ENCODE measurements around the gene WDR4. TPM values are rescaled to one million over a fixed set of nuclear protein-coding genes. Genes with fewer than 3 reads are reported as not detected.
"Not testable (repeated sequence)": the region's sequence is repeated elsewhere in the genome, so short reads cannot be mapped to it uniquely, and the experiment has no call there.

WDR4 gene
- total RNA-seq, 1 donor from 2014 or later: 49.7 TPM

DNA sequence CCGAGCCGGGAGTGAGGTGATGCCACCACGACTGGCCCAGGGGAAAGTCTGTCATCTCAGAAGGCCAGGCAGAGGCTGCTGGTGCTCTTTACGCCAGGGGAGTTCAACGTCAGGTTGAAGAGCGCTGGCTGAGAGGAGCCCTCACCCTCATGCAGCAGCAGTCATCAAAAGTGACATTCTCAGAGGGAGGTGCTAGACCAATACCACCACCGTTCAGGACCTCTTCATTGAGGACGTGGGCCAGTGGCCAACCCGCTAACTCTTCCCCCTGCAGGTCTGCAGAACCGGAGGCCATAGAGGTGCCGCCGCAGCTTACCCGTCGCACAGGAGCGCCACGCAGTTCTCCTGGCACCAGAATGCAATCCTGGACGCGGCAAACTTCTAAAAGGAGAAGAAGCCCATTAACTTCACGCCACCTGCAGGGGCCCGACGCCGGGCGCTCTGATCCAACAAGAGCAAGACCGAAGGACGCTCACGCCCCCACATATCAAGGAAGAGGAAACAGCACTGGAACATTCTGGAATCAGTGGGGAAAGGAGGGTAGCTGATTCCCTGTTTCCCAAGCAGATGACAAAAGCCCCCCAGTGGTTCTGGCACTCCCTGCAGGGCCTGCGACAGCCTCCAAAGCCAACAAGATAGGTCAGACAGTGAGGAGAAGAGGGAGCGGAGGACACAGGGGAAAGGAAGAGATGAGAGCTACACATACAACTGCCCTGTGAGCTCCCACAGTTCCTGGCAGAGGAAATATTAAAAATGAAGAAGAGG lies 24.9 kb downstream of the WDR4 start:
- intact Hi-C loops (cut with micrococcal nuclease): no loop called here

DNA sequence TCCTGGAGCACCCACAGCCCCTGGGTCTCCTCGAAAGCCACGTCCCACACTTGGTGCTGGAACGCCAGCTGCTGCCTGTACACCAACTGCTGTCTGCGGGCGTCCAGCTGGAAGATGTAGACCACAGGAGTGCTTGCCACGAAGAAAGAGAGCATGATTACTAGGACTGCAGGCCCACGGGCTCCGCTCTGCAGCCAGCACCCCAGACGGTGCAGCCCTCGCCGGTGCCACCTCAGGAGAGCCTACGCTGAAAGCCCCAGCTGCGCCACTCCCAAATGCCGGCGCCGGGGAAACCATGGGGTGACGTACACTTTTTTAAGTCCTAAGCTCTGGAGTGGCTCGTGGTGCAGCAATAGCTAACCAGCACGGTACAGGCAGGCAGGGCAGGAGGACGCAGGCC lies 25.7 kb downstream of the WDR4 start:
- intact Hi-C loops (cut with micrococcal nuclease): no loop called here

DNA sequence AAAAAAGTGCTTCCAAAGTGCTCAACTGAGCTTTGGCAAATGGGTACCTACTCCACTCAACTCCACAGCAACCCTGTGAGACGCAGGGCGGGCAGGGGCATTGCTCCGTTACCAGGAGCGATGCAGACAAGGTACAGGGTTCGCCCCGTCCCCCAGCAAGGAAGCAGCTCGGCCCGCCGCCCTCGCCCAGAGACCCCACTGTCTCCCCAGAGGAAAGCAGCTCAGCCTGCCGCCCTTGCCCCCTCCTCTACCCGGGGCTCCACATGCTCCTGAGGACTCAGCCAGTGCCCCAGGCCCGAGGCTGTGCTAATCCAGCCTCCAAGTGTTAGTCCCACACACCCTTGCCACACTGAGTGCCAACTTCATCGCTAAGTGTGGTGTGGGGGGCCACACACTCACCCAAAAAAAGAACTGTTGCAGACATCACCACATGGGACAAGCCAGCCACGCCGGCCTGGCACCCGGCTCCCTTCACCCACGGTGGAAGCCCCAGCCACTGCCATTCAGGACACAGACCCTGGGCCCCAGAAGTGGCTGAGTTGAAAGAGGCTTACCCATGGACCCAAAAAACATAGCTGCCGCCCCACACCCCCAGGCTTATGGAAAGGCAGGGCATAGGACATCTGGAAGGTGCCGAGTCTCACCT lies 26.3 kb downstream of the WDR4 start:
- intact Hi-C loops (cut with micrococcal nuclease): no loop called here

DNA sequence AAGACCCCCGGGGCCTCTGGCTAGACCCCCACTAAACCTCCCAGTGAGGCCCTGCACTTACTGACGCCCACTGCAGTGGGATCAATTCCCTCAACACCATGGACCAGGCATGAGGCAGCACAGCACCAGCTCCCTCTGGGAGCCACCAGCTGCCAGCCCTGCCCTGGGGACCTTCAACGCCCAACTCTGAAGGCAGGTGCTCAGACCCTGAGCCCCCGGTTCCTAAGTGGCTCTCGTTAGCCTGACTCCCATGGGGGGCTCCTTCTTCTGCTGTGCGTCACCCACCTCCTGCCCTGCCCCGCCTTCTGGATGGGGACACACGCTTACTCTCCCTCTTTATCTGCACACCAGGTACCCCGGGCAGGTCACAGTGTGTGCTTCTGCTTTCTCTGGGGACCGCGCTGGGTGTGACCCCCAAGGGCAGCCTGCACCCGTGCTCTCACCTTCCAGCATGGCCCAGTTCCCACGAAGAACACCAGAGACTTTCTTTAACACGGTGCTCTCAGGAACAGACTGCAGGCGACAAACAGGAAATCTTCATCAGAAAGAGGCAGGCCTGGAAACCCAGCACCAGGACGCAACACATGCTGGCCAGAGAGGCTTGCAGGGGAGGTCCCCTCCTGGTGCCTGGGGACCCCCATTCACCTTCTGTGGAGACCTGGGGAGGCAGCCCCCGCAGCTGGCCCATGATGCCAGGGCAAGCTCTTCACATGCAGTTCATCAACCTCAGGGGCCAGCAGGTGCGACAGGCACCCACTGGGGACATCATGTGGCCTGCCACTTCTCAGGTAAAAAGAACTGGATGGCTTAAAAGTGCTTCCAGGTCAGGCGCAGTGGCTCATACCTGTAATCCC lies 27.3 kb downstream of the WDR4 start:
- intact Hi-C loops (cut with micrococcal nuclease): no loop called here

DNA sequence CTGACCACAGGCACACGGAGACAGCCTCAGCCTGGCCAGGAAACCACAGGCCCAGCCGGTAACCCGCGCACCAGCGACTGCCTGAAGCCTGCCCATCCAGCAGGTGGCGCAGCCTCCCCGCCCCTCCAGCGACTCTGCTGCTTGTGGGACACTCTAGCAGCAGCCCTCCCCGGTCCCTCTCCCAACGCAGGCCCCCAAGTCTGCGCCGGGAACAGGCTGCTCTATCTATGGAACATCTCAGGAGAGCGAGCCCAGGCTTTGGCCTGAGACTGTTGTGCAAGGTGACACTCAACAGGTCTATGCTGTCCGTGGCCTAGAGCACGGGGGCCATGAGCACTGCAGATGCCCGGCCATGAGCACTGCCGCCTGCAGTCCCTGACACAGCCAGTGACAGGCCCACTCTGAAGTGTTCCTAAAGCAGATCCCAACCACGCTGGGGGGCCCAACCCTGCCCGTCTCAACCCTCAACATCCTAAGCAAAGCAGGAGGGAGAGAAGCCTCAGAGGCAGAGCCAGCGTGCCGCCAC lies 28.4 kb downstream of the WDR4 start:
- intact Hi-C loops (cut with micrococcal nuclease): no loop called here

DNA sequence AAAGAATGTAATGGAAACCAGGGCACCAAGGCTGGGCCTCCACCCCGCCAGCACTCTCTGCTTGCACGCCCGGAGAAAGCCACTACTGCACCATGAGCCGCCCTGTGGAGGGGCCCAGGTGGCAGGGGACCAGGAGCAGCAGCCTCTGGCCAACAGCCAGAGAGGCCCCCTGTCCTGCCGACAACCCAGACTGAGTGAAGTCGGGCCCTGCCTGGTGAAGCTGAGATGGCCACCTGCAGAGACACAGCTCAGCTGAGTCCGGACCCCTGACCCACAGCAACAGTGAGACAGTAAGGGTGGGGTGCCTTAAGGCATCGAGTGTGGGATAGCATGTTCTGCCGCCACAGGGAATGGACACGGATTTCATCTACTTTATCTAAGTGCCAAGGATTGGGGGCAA lies 28.9 kb downstream of the WDR4 start:
- intact Hi-C loops (cut with micrococcal nuclease): no loop called here

DNA sequence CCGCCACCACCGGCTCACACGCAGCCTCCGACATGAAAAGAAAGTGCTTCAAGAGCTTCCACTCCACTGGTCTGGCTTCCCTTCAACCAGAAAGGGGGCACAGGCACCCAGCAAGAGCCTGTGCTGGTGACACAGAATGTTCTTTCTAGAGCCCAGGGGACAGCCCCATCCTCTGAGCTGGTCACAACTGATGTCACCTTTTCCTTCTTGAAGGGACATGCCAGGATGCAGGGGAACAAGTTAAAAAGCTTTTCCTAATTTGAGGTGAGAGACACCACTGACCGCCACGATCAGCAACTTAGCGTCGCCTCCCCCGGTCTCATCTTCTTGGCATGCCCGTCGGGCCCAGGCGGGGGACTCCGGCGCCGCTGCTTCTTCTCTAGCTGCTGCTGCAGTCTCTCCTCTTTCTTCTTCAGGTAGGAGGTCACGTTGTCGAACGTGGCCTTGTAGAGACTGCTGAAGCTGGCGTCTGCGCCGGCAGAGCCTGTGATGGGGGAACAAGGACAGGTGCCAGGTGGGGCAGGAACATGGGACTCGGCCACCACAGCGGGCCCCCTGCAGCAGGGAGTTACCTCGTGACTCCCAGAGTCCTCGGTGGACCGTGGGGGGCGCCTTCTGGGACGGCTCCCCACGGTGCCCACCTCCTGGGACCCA lies 29.5 kb downstream of the WDR4 start:
- intact Hi-C loops (cut with micrococcal nuclease): no loop called here

DNA sequence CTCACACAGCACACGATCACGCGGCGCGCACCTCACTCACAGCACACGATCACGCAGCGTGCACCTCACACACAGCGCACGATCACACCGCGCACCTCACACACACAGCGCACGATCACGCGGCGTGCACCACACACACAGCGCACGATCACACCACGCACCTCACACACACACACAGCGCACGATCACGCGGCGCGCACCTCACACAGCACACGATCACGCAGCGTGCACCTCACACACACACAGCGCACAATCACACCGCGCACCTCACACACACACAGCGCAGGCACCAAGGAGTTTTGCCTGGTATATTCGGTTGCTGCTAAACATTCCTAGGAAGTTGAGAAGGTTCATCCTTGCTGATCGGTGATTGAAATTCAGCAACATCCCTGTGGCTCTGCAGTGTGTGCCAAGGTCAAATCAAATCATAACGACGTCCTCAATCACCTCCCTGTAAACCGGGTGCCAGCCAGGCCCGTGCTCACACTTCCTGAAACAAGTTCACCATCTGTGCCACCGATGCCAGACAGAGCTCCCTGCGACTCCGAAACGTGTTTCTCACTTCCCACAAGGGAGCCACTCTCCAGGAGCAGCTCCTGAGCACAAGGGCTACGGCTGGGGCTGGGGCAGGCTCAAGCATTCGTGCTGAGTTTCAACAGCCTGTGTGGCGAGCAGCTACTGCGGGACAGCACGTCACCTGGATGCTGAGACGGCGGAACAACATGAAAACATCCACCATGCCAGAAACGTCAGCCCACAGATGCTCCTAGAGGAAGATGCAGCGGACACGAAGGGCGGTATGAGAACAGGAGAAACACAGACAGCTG lies 30.2 kb downstream of the WDR4 start:
- intact Hi-C loops (cut with micrococcal nuclease): no loop called here

DNA sequence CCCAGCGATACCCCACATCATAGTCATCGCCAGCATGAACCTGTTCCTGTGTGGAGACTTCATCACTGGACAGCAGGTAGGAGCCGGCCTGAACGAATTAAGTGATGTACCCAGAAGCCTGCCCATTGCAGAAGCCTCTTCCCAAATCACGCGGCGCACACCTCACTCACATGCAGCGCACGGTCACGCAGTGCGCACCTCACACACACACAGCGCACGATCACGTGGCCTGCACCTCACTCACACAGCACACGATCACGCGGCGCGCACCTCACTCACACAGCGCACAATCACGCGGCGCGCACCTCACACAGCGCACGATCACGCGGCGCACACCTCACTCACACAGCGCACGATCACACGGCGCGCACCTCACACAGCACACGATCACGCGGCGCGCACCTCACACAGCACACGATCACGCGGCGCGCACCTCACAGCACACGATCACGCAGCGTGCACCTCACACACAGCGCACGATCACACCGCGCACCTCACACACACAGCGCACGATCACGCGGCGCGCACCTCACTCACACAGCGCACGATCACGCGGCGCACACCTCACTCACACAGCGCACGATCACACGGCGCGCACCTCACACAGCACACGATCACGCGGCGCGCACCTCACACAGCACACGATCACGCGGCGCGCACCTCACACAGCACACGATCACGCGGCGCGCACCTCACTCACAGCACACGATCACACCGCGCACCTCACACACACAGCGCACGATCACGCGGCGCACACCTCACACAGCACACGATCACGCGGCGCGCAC lies 31.0 kb downstream of the WDR4 start:
- intact Hi-C loops (cut with micrococcal nuclease): not testable (repeated sequence)

DNA sequence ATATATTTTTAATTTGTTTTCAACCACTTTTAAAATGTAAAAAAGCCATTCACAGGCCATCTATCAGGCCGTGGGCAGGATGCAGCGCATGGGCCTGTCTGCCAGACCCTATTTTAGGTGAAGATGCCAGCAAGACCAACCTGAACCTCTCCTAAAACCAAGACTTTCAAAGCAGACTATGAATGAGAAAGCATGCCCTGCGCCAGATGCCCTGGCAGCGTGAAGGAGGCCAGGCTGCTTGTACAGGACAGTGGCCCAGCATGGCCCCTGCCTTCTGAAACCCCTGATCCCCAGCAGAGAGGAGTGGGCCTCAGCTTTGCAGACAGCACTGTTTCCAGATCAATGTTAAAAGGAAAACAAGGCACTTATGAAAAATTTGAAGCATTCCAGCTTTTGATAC lies 31.6 kb downstream of the WDR4 start:
- intact Hi-C loops (cut with micrococcal nuclease): no loop called here

DNA sequence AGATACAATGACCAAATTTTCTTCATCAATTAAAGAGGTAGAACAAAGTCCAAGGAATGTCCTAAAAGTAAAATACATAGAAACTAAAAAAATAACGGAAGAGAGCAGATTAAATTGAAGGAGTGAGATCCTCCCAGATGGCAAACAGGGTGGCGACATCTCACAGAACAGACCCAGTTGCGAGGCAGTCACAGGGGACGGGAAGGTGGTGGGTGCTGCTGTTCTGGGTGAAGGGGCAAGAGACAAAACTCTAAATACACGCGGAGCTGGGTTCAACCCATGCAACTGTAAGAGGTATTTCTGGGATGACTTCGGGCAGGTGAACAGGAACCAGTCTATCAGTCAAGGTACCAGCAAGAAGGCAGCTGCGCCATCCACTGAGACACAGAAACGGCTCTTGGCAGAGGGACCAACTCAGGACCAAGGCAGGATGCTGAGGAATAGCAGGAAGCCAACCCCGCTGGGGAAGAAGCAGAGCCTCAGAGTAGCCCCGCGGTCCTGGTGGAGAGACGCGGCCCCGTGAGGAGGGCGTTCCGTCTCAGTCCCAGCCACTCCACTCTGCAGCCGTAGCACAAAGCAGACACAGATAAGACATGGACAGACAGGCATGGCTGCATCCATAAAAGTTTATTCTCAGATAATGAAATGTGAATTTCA lies 32.2 kb downstream of the WDR4 start:
- intact Hi-C loops (cut with micrococcal nuclease): no loop called here

DNA sequence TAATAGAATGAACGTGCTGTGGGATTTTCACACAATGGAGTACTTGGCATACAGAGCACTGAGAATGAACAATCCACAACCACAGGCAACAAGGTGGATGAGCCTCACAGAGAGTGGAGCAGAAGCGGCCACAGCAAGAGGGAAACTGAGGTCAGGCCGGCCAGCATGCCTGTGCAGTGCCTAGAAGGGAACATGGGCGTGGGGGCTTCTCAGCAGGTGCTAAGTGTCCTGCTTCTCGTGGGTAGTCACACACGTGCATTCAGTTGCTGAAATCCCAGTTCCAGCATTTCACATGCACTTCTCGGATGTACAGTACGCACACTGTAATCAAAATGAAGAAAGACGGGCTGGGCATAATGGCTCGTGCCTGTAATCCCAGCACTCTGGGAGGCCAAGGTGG lies 33.1 kb downstream of the WDR4 start:
- intact Hi-C loops (cut with micrococcal nuclease): no loop called here

DNA sequence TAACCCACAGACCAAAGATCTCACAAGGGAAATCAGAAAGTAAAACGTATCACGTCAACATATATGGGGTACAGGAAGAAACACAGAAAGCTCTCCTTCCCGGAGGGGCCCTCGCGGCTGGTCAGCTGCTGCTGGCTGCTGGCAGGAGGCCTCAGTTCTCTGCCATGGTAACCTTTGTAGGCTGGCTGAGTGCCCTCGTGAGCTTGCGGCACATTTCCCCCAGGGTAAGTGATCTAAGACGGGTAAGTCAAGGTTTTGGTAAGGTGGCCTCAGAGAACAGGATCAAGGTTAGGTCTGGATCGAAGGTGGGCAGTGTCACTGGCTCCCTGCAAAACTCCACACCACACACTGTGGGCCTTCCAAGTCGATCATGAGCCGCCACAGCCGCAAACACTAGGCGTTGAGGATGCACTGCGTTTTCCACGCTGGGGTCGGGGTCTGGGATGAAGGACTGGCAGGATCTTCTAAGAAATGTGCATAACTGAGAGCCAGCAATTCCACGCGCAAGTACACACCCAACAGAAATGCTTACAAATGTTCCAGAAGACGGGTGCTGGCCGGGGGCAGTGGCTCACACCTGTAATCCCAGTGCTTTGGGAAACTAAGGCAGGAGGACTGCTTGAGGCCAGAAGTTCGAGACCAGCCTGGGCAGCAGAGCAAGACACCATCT lies 33.9 kb downstream of the WDR4 start:
- intact Hi-C loops (cut with micrococcal nuclease): no loop called here

DNA sequence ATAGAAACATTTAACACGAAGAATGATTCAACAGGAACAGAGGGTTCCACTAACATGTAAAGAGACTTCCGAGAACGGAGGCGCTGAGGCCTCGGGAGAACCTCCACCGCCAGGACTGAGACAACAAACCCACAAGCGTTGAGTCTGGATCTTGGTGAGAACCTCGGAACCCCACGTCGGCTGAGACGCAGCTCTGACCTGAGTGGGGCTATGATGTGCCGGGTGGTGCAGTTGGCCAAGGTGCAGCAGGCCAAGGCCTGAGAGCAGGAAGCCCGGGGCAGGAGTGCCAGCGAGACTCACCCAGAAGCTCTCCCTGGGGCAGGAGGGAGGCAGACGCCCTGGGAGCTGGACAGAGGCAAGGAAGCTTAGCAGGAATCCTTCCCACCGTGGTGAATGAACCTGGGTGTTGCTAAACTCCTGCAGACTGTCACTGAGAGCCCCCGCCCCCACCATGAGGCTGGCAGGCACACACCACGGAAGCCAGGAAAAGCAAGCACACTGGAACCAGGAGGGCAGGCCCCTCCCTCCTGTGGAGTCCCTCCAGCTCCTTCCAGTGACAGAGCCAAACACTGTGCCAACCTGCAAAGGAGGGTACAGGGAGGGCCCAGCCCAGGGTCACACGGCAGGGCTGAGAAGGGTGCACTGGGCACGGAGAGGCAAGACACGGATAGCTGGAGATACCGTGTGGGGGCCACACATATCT lies 34.8 kb downstream of the WDR4 start:
- intact Hi-C loops (cut with micrococcal nuclease): no loop called here

DNA sequence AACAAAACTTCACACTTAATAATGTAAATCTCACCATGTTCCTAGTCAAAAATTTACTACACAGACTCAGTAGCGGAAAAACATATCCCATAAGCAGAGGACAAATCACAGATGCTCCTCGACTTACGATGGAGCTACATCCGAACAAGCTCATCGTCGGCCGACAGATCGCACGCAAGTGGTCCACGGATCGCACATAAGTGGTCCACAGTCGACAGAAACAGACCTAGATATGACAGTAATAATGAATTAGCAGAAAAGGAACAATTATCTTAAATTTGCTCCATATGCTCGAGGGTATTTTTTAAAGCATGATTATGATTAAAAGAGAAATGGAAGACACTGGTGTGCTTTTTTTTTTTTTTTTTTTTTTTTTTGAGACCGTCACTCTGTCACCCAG lies 36.3 kb downstream of the WDR4 start:
- intact Hi-C loops (cut with micrococcal nuclease): no loop called here

DNA sequence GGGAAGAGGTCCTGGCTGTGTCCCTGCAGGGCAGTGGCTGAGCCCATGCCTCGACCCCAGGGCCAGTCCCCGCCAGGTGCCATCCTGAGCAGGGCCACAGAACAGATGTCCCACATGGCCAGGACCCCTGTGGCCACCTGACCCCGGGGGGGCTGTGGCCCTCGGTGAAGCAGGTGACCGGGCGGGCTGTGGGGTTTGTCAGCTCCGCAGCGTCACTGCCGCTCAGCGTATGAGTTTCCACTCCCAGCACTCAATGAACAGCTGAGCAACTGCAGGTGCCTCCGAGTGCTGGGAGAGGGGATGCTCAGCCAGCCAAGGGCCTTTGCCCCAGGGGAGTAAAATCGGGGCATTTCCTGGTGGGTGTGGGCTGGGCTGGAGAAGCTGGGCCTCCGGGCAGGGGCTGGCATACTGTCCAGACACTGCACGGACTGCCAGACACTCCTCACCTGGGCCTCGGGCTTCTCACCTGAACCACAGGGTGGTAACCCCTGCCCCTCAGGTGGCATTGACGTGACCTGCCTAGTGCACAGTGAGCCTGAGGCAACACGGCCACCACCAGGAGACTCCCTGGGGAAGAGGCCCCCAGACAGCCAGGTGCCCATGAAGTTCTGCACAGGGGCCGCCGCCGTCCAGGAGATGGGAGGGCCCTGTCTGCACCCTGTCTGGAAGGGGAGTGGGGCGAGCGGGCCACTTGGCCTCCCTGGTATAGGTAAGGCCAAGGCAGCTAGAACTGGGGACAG lies 37.3 kb downstream of the WDR4 start:
- intact Hi-C loops (cut with micrococcal nuclease): not testable (repeated sequence)

DNA sequence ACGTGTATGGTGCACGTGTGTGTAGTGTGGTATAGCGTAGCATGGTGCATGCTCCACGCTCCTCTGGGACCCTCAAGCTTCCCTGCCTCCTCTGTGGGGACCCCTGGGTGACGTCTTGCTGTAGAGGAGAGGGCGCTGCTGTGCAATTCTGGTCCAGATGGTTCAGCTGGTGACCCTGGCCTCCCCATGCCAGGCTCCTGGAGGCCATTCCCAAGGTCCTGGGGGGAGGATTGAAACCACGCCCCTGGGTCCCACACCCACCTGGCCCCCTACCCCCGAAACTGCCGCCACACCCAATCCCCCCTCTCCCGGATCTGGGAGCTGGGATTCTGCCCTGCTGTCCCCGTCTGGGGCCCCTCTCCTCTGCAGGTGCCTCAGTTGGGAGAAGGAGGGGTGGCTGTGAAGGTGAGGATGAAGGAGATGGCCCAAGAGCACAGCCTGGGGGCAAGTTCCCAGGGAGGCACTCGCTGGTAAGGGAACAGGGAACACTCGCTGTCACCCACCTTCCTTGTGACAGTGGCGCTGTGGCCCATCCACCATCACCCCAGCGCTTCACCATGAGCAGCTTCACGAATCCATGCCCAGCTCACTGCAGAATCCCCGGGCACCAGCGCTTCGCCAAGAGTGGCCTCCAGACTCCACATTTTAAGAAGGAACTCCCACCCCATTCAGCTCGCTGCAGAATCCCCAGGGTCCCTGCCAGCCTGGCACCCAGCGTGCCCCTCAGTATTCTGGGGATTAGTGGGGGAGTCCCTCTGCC lies 38.0 kb downstream of the WDR4 start:
- intact Hi-C loops (cut with micrococcal nuclease): no loop called here
